ENCODE measurements around the gene VPS33B.

GRCh38 chr15:90994417-90995311 lies 27.7 kb downstream of the VPS33B start, which contains the start of gene PRC1:
- TF ChIP-seq POLR2AphosphoS5 (IDR thresholded peaks at IDR 0.05; ENCODE audit: low read depth, low read length): peak; percentile 81
- TF ChIP-seq REST (IDR thresholded peaks at IDR 0.05; ENCODE audit: insufficient read depth in 1 of 2, low read depth in 2 of 2, low read length in 2 of 2): no peak
- peak; percentile 92 for TF ChIP-seq FOXP2 (optimal IDR thresholded peaks at IDR 0.05; ENCODE audit: borderline replicate concordance, extremely low read depth, extremely low read length, insufficient read depth)
- TF ChIP-seq TAF1 (IDR thresholded peaks at IDR 0.05; ENCODE audit: borderline replicate concordance, insufficient read depth, low read length): no peak
